WTC11 (cell line): ENCODE data around the gene SLC6A18.
"Not testable (repeated sequence)": the region's sequence is repeated elsewhere in the genome, so short reads cannot be mapped to it uniquely, and the experiment has no call there.

Experiments used
- ESRRA ChIP-seq: sonication (generic); formaldehyde crosslinking; IDR thresholded peaks from 2 replicates; pipeline ENCODE4 v1.8.1; 2022; ENCODE audit warnings: mild to moderate bottlenecking, missing genetic modification reagents, borderline replicate concordance
- ETV6 ChIP-seq: sonication (generic); formaldehyde crosslinking; IDR thresholded peaks from 2 replicates; pipeline ENCODE4 v1.8.1; 2022; ENCODE audit warnings: mild to moderate bottlenecking, missing genetic modification reagents
- FOXJ3 ChIP-seq: sonication (generic); formaldehyde crosslinking; IDR thresholded peaks from 2 replicates; pipeline ENCODE4 v1.9.0; 2021; ENCODE audit warnings: missing genetic modification reagents, mild to moderate bottlenecking, borderline replicate concordance
- FOXP1 ChIP-seq: sonication (generic); formaldehyde crosslinking; IDR thresholded peaks from 2 replicates; pipeline ENCODE4 v1.8.0; 2022; ENCODE audit warnings: missing genetic modification reagents, mild to moderate bottlenecking, moderate library complexity, borderline replicate concordance
- NR2C2 ChIP-seq: sonication (generic); formaldehyde crosslinking; IDR thresholded peaks from 2 replicates; pipeline ENCODE4 v1.8.0; 2022; ENCODE audit warnings: mild to moderate bottlenecking, missing genetic modification reagents
- TEAD1 ChIP-seq: sonication (generic); formaldehyde crosslinking; IDR thresholded peaks from 2 replicates; pipeline ENCODE4 v1.8.0; 2022; ENCODE audit warnings: mild to moderate bottlenecking, missing genetic modification reagents
- ZNF232 ChIP-seq: sonication (generic); formaldehyde crosslinking; IDR thresholded peaks from 2 replicates; pipeline ENCODE4 v1.8.0; 2022; ENCODE audit warnings: mild to moderate bottlenecking, missing genetic modification reagents
- TF ChIP-seq, protein P1 (sequence below): fragments of 250-450 bp; sonication (Bioruptor Pico); IDR thresholded peaks from 2 replicates; pipeline ENCODE4 v1.9.0; 2021; ENCODE audit warnings: mild to moderate bottlenecking, borderline replicate concordance
- TF ChIP-seq, protein P2 (sequence below): fragments of 200-600 bp; IDR thresholded peaks from 2 replicates; pipeline ENCODE4 v1.8.0; 2022; ENCODE audit warnings: antibody characterized with exemption
- TF ChIP-seq, protein P3 (sequence below): sonication (generic); formaldehyde crosslinking; IDR thresholded peaks from 2 replicates; pipeline ENCODE4 v1.8.1; 2022; ENCODE audit warnings: low read depth, missing genetic modification reagents, borderline replicate concordance
- TF ChIP-seq, protein P4 (sequence below): sonication (generic); formaldehyde crosslinking; IDR thresholded peaks from 2 replicates; pipeline ENCODE4 v1.8.0; 2023; ENCODE audit warnings: missing genetic modification reagents

DNA sequence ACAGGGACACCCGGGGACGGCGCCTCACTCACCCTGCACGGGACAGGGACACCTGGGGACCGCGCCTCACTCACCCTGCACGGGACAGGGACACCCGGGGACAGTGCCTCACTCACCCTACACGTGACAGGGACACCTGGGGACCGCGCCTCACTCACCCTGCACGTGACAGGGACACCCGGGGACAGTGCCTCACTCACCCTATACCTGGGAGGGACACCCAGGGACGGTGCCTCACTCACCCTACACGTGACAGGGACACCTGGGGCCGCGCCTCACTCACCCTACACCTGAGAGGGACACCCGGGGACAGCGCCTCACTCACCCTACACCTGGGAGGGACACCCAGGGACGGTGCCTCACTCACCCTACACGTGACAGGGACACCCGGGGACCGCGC lies 65.8 kb downstream of the SLC6A18 start:
- TF ChIP-seq, protein P1, sequence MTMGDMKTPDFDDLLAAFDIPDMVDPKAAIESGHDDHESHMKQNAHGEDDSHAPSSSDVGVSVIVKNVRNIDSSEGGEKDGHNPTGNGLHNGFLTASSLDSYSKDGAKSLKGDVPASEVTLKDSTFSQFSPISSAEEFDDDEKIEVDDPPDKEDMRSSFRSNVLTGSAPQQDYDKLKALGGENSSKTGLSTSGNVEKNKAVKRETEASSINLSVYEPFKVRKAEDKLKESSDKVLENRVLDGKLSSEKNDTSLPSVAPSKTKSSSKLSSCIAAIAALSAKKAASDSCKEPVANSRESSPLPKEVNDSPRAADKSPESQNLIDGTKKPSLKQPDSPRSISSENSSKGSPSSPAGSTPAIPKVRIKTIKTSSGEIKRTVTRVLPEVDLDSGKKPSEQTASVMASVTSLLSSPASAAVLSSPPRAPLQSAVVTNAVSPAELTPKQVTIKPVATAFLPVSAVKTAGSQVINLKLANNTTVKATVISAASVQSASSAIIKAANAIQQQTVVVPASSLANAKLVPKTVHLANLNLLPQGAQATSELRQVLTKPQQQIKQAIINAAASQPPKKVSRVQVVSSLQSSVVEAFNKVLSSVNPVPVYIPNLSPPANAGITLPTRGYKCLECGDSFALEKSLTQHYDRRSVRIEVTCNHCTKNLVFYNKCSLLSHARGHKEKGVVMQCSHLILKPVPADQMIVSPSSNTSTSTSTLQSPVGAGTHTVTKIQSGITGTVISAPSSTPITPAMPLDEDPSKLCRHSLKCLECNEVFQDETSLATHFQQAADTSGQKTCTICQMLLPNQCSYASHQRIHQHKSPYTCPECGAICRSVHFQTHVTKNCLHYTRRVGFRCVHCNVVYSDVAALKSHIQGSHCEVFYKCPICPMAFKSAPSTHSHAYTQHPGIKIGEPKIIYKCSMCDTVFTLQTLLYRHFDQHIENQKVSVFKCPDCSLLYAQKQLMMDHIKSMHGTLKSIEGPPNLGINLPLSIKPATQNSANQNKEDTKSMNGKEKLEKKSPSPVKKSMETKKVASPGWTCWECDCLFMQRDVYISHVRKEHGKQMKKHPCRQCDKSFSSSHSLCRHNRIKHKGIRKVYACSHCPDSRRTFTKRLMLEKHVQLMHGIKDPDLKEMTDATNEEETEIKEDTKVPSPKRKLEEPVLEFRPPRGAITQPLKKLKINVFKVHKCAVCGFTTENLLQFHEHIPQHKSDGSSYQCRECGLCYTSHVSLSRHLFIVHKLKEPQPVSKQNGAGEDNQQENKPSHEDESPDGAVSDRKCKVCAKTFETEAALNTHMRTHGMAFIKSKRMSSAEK, result not testable (repeated sequence)
- not testable (repeated sequence) for TF ChIP-seq FOXP1 (CRISPR knock-in tag); ZNF232 (CRISPR knock-in tag); TEAD1 (CRISPR knock-in tag); NR2C2 (CRISPR knock-in tag); ETV6 (CRISPR knock-in tag); FOXJ3; ESRRA (CRISPR knock-in tag)
- TF ChIP-seq, protein P2, sequence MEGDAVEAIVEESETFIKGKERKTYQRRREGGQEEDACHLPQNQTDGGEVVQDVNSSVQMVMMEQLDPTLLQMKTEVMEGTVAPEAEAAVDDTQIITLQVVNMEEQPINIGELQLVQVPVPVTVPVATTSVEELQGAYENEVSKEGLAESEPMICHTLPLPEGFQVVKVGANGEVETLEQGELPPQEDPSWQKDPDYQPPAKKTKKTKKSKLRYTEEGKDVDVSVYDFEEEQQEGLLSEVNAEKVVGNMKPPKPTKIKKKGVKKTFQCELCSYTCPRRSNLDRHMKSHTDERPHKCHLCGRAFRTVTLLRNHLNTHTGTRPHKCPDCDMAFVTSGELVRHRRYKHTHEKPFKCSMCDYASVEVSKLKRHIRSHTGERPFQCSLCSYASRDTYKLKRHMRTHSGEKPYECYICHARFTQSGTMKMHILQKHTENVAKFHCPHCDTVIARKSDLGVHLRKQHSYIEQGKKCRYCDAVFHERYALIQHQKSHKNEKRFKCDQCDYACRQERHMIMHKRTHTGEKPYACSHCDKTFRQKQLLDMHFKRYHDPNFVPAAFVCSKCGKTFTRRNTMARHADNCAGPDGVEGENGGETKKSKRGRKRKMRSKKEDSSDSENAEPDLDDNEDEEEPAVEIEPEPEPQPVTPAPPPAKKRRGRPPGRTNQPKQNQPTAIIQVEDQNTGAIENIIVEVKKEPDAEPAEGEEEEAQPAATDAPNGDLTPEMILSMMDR, result not testable (repeated sequence)
- TF ChIP-seq, protein P3, sequence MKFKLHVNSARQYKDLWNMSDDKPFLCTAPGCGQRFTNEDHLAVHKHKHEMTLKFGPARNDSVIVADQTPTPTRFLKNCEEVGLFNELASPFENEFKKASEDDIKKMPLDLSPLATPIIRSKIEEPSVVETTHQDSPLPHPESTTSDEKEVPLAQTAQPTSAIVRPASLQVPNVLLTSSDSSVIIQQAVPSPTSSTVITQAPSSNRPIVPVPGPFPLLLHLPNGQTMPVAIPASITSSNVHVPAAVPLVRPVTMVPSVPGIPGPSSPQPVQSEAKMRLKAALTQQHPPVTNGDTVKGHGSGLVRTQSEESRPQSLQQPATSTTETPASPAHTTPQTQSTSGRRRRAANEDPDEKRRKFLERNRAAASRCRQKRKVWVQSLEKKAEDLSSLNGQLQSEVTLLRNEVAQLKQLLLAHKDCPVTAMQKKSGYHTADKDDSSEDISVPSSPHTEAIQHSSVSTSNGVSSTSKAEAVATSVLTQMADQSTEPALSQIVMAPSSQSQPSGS (CRISPR knock-in tag), result not testable (repeated sequence)
- TF ChIP-seq, protein P4, sequence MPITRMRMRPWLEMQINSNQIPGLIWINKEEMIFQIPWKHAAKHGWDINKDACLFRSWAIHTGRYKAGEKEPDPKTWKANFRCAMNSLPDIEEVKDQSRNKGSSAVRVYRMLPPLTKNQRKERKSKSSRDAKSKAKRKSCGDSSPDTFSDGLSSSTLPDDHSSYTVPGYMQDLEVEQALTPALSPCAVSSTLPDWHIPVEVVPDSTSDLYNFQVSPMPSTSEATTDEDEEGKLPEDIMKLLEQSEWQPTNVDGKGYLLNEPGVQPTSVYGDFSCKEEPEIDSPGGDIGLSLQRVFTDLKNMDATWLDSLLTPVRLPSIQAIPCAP, result not testable (repeated sequence)
